A549 (cell line): ENCODE measurements around the gene JOSD2.

Experiments
- EP300 ChIP-seq, 2 experiments: fragments of >200 bp; sonication (Bioruptor Twin); formaldehyde crosslinking; IDR thresholded peaks; 2 replicates in 1 of 2; 3 replicates in 1 of 2; pipeline ENCODE4 v1.6.1; 2016 to 2017
- ESRRA ChIP-seq: fragments of 150-350 bp; IDR thresholded peaks from 2 replicates; pipeline ENCODE4 v1.6.1; 2014; ENCODE audit warnings: mild to moderate bottlenecking, low read length, borderline replicate concordance
- KDM1A ChIP-seq: fragments of 200-600 bp; sonication (generic); IDR thresholded peaks from 2 replicates; pipeline ENCODE4 v1.6.1; 2016; ENCODE audit warnings: low read depth, mild to moderate bottlenecking
- POLR2A ChIP-seq: IDR thresholded peaks from 2 replicates; pipeline ENCODE4 v1.6.1; 2012; ENCODE audit warnings: mild to moderate bottlenecking, low read length
- TF ChIP-seq, protein P1 (sequence below): IDR thresholded peaks from 2 replicates; pipeline ENCODE4 v1.6.1; 2012
- TF ChIP-seq, protein P2 (sequence below): fragments of >200 bp; sonication (Bioruptor Twin); formaldehyde crosslinking; IDR thresholded peaks from 3 replicates; pipeline ENCODE4 v1.5.1; 2016

DNA sequence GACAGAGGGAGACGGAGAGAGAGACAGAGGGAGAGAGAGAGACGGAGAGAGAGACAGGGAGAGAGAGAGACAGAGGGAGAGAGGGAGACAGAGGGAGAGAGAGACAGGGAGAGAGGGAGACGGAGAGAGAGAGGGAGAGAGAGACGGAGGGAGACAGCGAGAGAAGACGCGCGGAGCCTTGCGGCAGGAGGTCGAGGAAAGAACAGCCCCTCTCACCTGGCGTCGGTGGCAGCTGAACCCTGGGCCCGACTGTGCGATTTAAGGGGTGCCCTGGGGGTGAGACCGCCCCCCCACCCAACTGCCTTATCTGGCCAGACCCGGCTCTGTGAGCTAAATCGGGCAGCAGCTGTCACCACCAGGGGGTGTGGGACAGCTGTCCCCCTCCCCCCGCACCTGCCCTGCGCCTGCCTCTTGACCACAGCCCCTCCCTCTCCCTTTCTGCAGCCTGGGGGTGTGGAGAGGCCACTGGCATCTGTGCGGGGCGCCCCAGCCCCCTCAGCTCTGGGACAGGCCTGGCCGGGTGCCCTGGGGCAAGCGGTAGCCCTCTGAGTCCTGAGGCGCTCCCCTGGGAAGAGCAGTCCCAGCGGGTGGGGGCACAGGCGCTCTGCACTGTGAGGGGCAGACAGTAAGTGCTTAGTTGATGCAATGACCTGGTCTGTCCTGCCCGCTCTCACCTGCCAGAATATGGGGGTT, 10.8 kb downstream of the JOSD2 start:
- TF ChIP-seq EP300 (IDR thresholded peaks at IDR 0.05) (no peak), KDM1A (no peak), ESRRA (no peak), POLR2A (no peak)
- TF ChIP-seq, protein P1, sequence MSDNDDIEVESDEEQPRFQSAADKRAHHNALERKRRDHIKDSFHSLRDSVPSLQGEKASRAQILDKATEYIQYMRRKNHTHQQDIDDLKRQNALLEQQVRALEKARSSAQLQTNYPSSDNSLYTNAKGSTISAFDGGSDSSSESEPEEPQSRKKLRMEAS = no peak
- TF ChIP-seq, protein P2, sequence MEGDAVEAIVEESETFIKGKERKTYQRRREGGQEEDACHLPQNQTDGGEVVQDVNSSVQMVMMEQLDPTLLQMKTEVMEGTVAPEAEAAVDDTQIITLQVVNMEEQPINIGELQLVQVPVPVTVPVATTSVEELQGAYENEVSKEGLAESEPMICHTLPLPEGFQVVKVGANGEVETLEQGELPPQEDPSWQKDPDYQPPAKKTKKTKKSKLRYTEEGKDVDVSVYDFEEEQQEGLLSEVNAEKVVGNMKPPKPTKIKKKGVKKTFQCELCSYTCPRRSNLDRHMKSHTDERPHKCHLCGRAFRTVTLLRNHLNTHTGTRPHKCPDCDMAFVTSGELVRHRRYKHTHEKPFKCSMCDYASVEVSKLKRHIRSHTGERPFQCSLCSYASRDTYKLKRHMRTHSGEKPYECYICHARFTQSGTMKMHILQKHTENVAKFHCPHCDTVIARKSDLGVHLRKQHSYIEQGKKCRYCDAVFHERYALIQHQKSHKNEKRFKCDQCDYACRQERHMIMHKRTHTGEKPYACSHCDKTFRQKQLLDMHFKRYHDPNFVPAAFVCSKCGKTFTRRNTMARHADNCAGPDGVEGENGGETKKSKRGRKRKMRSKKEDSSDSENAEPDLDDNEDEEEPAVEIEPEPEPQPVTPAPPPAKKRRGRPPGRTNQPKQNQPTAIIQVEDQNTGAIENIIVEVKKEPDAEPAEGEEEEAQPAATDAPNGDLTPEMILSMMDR = peak; percentile 19; the same call in 2 of the 3 replicates
